NCI-H2081 (cell line): ENCODE results near the gene MTERF2.

Experiments used
- DNase-seq, 2 experiments: peaks; one replicate each; lab custom pipeline; 2025; lab: John Stamatoyannopoulos, UW

Gene MTERF2

GRCh38 chr12:106954462-106955376 lies 32.2 kb downstream of the MTERF2 start:
- no peak for DNase-seq

GRCh38 chr12:106953352-106954250 lies 33.3 kb downstream of the MTERF2 start:
- DNase-seq, result no peak

GRCh38 chr12:106950591-106950990 lies 36.4 kb downstream of the MTERF2 start:
- DNase-seq, result no peak

GRCh38 chr12:106947461-106947860 lies 39.5 kb downstream of the MTERF2 start:
- no peak for DNase-seq

GRCh38 chr12:106945261-106945851 lies 41.6 kb downstream of the MTERF2 start:
- no peak for DNase-seq

- DNase-seq, result no peak
Observed at GRCh38 chr12:106942775-106943174, 44.2 kb downstream of the MTERF2 start.

- DNase-seq, result no peak
Observed at GRCh38 chr12:106941481-106942156, 45.3 kb downstream of the MTERF2 start.

- no peak for DNase-seq
Observed at GRCh38 chr12:106934277-106934676, 52.7 kb downstream of the MTERF2 start.
